Smooth muscle cell (in vitro differentiated cells): Measurements from ENCODE around the gene TMEM263. TPM values are rescaled to one million over a fixed set of nuclear protein-coding genes. Genes with fewer than 3 reads are reported as not detected.

Source experiments
- DNase-seq: peaks from one replicate; lab custom pipeline; 2025; ENCODE audit not compliant: unreplicated experiment; lab: John Stamatoyannopoulos, UW
- H2AFZ ChIP-seq: fragments of 200-600 bp; sonication (generic); 2 replicates; pipeline ENCODE4 v1.6.0; 2016; ENCODE audit warnings: antibody characterized with exemption, low read depth, mild to moderate bottlenecking
- H3F3A ChIP-seq: fragments of 200-600 bp; sonication (generic); 2 replicates; pipeline ENCODE4 v1.6.0; 2017; ENCODE audit warnings: antibody characterized with exemption, low read depth
- H3K27ac ChIP-seq: fragments of 200-600 bp; sonication (generic); 2 replicates; pipeline ENCODE4 v1.5.1; 2016; ENCODE audit warnings: low read depth, mild to moderate bottlenecking
- H3K27me3 ChIP-seq: fragments of 200-600 bp; sonication (generic); 2 replicates; pipeline ENCODE4 v1.6.1; 2016; ENCODE audit warnings: low read depth, mild to moderate bottlenecking
- H3K36me3 ChIP-seq: fragments of 200-600 bp; sonication (generic); 2 replicates; pipeline ENCODE4 v1.5.1; 2016; ENCODE audit warnings: low read depth
- H3K4me1 ChIP-seq: fragments of 200-600 bp; sonication (generic); 2 replicates; pipeline ENCODE4 v1.5.1; 2016; ENCODE audit warnings: low read depth
- H3K4me2 ChIP-seq: fragments of 200-600 bp; sonication (generic); 2 replicates; pipeline ENCODE4 v1.6.0; 2016; ENCODE audit warnings: mild to moderate bottlenecking
- H3K4me3 ChIP-seq: fragments of 200-600 bp; sonication (generic); 2 replicates; pipeline ENCODE4 v1.5.1; 2016; ENCODE audit warnings: mild to moderate bottlenecking
- H3K79me2 ChIP-seq: fragments of 200-600 bp; sonication (generic); 2 replicates; pipeline ENCODE4 v1.6.0; 2016; ENCODE audit warnings: low read depth, mild to moderate bottlenecking
- H3K9ac ChIP-seq: fragments of 200-600 bp; sonication (generic); 2 replicates; pipeline ENCODE4 v1.6.0; 2016; ENCODE audit warnings: low read depth
- H3K9me3 ChIP-seq: fragments of 200-600 bp; sonication (generic); replicated peaks from 2 replicates; pipeline ENCODE4 v1.5.1; 2016; ENCODE audit warnings: low read depth
- H4K20me1 ChIP-seq: fragments of 200-600 bp; sonication (generic); 2 replicates; pipeline ENCODE4 v1.6.0; 2016; ENCODE audit warnings: low read depth
- CTCF ChIP-seq: fragments of 200-600 bp; sonication (generic); IDR thresholded peaks from 2 replicates; pipeline ENCODE4 v1.5.1; 2017; ENCODE audit warnings: borderline replicate concordance, mild to moderate bottlenecking, antibody characterized with exemption; ENCODE audit not compliant: insufficient read depth, poor library complexity, severe bottlenecking
- WGBS: methylation state at CpG from one replicate; pipeline ENCODE4 v1.1.7; 2016; ENCODE audit warnings: low lambda C conversion rate; 5-methylcytosine and 5-hydroxymethylcytosine counted together
- polyA plus RNA-seq: library from polyadenylated mRNA; unstranded; fragments of >200 nt; fragmentation: Nextera tagmentation; extraction: Ambion mirVana; gene quantifications from 2 replicates; pipeline ENCODE4 v1.2.1, GENCODE V29; 2016
- total RNA-seq: library from RNA; depleted of rRNA; stranded (reverse); fragments of >200 nt; gene quantifications from 2 replicates; pipeline ENCODE4 v1.2.3, GENCODE V29; 2014

TMEM263 gene
- 177 and 217 TPM in 2 replicates for total RNA-seq
- polyA plus RNA-seq = 98.0 and 102 TPM in 2 replicates

GRCh38 chr12:106955377-106956047 is at the start of gene TMEM263:
TSS of gene TMEM263 (plus strand) at chr12:106955907. CDS start at chr12:106967117, 11,210 bp downstream.
- peaks cover 45% of the 10 kb centered on the region for H3K79me2 ChIP-seq
- H2AFZ ChIP-seq = peak within 1 kb of the TSS; percentile 79

GRCh38 chr12:106906715-106907114 is 49.0 kb upstream of the TMEM263 start:
- H3K27ac ChIP-seq = no peak overlapping the region
- H3K79me2 ChIP-seq = no peaks in the 10 kb centered on the region
- TF ChIP-seq CTCF = no peak
- H3K4me3 ChIP-seq = no peak overlapping the region
- H3K9me3 ChIP-seq = no peaks in the 10 kb centered on the region
- no peaks in the 10 kb centered on the region for H3F3A ChIP-seq
- peaks cover 6% of the 10 kb centered on the region for H3K4me1 ChIP-seq
- DNase-seq = no peak
- H3K36me3 ChIP-seq = no peaks in the 10 kb centered on the region
- no peak overlapping the region for H3K9ac ChIP-seq
- H2AFZ ChIP-seq = no peak overlapping the region
- no peaks in the 10 kb centered on the region for H4K20me1 ChIP-seq
- WGBS = 92% methylated on average over 2 of the region's 2 CpGs
- no peak overlapping the region for H3K4me2 ChIP-seq
- H3K27me3 ChIP-seq = peaks cover 11% of the 10 kb centered on the region

More at GRCh38 chr12:106955377-106956047, at the start of gene TMEM263:
- peaks cover 40% of the 10 kb centered on the region for H4K20me1 ChIP-seq
- no peaks in the 10 kb centered on the region for H3K36me3 ChIP-seq
- DNase-seq = peak; percentile 91
- H3K9me3 ChIP-seq = no peaks in the 10 kb centered on the region
- H3K4me1 ChIP-seq = peaks cover 27% of the 10 kb centered on the region
- peak within 1 kb of the TSS; percentile 99 for H3K4me2 ChIP-seq
- WGBS = 2% methylated on average over 30 of the region's 88 CpGs
- peaks cover 6% of the 10 kb centered on the region for H3F3A ChIP-seq
- TF ChIP-seq CTCF = no peak
- H3K4me3 ChIP-seq = peak within 1 kb of the TSS; percentile 91
- H3K27ac ChIP-seq = peak within 1 kb of the TSS; percentile 98
- no peaks in the 10 kb centered on the region for H3K27me3 ChIP-seq
- H3K9ac ChIP-seq = peak within 1 kb of the TSS; percentile 100

- no peak overlapping the region for H3K9ac ChIP-seq
- H3K36me3 ChIP-seq = no peaks in the 10 kb centered on the region
- peaks cover 11% of the 10 kb centered on the region for H3K27me3 ChIP-seq
- H3K79me2 ChIP-seq = no peaks in the 10 kb centered on the region
- WGBS = 83% methylated on average over 5 of the region's 5 CpGs
- TF ChIP-seq CTCF = no peak
- H3K4me2 ChIP-seq = no peak overlapping the region
- no peaks in the 10 kb centered on the region for H3F3A ChIP-seq
- H4K20me1 ChIP-seq = no peaks in the 10 kb centered on the region
- no peaks in the 10 kb centered on the region for H3K9me3 ChIP-seq
- peaks cover 6% of the 10 kb centered on the region for H3K4me1 ChIP-seq
- H3K4me3 ChIP-seq = no peak overlapping the region
- no peak for DNase-seq
- H3K27ac ChIP-seq = no peak overlapping the region
- H2AFZ ChIP-seq = no peak overlapping the region
Measured at GRCh38 chr12:106907411-106907810, 48.3 kb upstream of the TMEM263 start.

GRCh38 chr12:106907846-106908245 is 47.9 kb upstream of the TMEM263 start:
- Histone ChIP-seq H3K36me3 (no peaks in the 10 kb centered on the region), H3K9me3 (no peaks in the 10 kb centered on the region), H4K20me1 (no peaks in the 10 kb centered on the region), H3K27ac (no peak overlapping the region), H3K79me2 (no peaks in the 10 kb centered on the region), H3K4me3 (no peak overlapping the region), H3F3A (no peaks in the 10 kb centered on the region), H3K4me1 (peaks cover 6% of the 10 kb centered on the region), H3K27me3 (peaks cover 11% of the 10 kb centered on the region), H3K9ac (no peak overlapping the region), H3K4me2 (no peak overlapping the region), H2AFZ (no peak overlapping the region)
- no peak for DNase-seq
- no peak for TF ChIP-seq CTCF
- 83% methylated on average over 4 of the region's 4 CpGs for WGBS
